GM12878 (cell line): ENCODE data around the gene PIGQ. TPM values are rescaled to one million over a fixed set of nuclear protein-coding genes. Genes with fewer than 3 reads are reported as not detected.

Source experiments
- ATAC-seq: fragments of 200-7000 bp; cut with Tn5 transposase; 3 replicates; pipeline ENCODE4 v1.9.1; 2020; ENCODE audit warnings: mild to moderate bottlenecking, moderate library complexity
- BruUV-seq: library from RNA; stranded (reverse); fragments of 400-500 nt; replicated peaks from 2 replicates; lab custom pipeline; 2021; lab: Mats Ljungman, UMichigan
- CTCF ChIA-PET: fragments of 300-600 bp; sonication (Branson Sonifier 250); formaldehyde crosslinking; extraction: SDS; loops from one replicate; lab custom pipeline; 2021; ENCODE audit warnings: inconsistent platforms; lab: Yijun Ruan, JAX
- POLR2A ChIA-PET: fragments of 350-600 bp; formaldehyde crosslinking; extraction: SDS; loops from one replicate; lab custom pipeline; 2021; ENCODE audit warnings: inconsistent platforms; lab: Charles Lee
- RAD21 ChIA-PET: fragments of 300-600 bp; sonication (Branson Sonifier 250); formaldehyde crosslinking; loops from one replicate; lab custom pipeline; 2023; ENCODE audit warnings: antibody characterized with exemption; ENCODE audit not compliant: unreplicated experiment; lab: Charles Lee
- SMC1A ChIA-PET: fragments of 300-600 bp; sonication (Branson Sonifier 250); formaldehyde crosslinking; loops from one replicate; lab custom pipeline; 2023; ENCODE audit not compliant: unreplicated experiment, uncharacterized antibody; lab: Charles Lee
- DNase-seq: peaks from one replicate; pipeline ENCODE4 v3.0.0-alpha.2; 2011; ENCODE audit warnings: low read depth, low spot score
- FAIRE-seq: peaks from 3 replicates; lab custom pipeline; 2011; peaks lifted over from hg19 to GRCh38; lab: Jason Lieb, UNC
- H2AFZ ChIP-seq: 2 replicates; pipeline ENCODE4 v1.6.0; 2011; ENCODE audit warnings: low read depth, low read length, control low read depth; ENCODE audit not compliant: control insufficient read depth
- H3K27ac ChIP-seq: 2 replicates; pipeline ENCODE4 v1.5.1; 2011; ENCODE audit warnings: control low read depth; ENCODE audit not compliant: control insufficient read depth, insufficient read depth
- H3K27me3 ChIP-seq, 2 experiments: replicated peaks in 1 of 2; 2 replicates each; pipeline versions ENCODE4 v1.6.0 to v1.6.1; 2011; ENCODE audit warnings: low read length in 1 of 2; ENCODE audit not compliant: control insufficient read depth in 2 of 2, insufficient read depth in 2 of 2
- H3K36me3 ChIP-seq, 2 experiments: 2 replicates each; pipeline ENCODE4 v1.5.1; 2011; ENCODE audit warnings: low read length in 1 of 2; ENCODE audit not compliant: control insufficient read depth in 2 of 2, insufficient read depth in 2 of 2
- H3K4me1 ChIP-seq: 2 replicates; pipeline ENCODE4 v1.6.1; 2011; ENCODE audit warnings: mild to moderate bottlenecking, low read length, moderate library complexity, mixed read lengths; ENCODE audit not compliant: control insufficient read depth, insufficient read depth
- H3K4me2 ChIP-seq: 2 replicates; pipeline ENCODE4 v1.6.0; 2011; ENCODE audit warnings: control low read depth; ENCODE audit not compliant: control insufficient read depth, insufficient read depth
- H3K4me3 ChIP-seq: fragments of 200-600 bp; sonication (generic); 2 replicates; pipeline ENCODE4 v1.5.1; 2016
- H3K79me2 ChIP-seq: 2 replicates; pipeline ENCODE4 v1.6.0; 2011; ENCODE audit warnings: low read length; ENCODE audit not compliant: control insufficient read depth, insufficient read depth
- H3K9ac ChIP-seq: 2 replicates; pipeline ENCODE4 v1.8.0; 2011; ENCODE audit warnings: low read length, control low read depth, mixed read lengths; ENCODE audit not compliant: control insufficient read depth, insufficient read depth
- H3K9me3 ChIP-seq: replicated peaks from 3 replicates; pipeline ENCODE4 v1.5.1; 2011; ENCODE audit warnings: mild to moderate bottlenecking, low read length; ENCODE audit not compliant: control insufficient read depth, insufficient read depth
- H4K20me1 ChIP-seq: 2 replicates; pipeline ENCODE4 v1.6.0; 2011; ENCODE audit not compliant: control insufficient read depth, insufficient read depth
- ATF7 ChIP-seq: fragments of 450-650 bp; IDR thresholded peaks from 2 replicates; pipeline ENCODE4 v1.6.1; 2016; ENCODE audit warnings: low read depth, mild to moderate bottlenecking
- EED ChIP-seq: sonication (generic); IDR thresholded peaks from 2 replicates; pipeline ENCODE4 v1.6.1; 2016; ENCODE audit warnings: antibody characterized with exemption, low read depth
- EZH2 ChIP-seq: IDR thresholded peaks from 2 replicates; pipeline ENCODE4 v1.6.1; 2012; ENCODE audit warnings: low read depth, mild to moderate bottlenecking, control low read depth, inconsistent platforms, low read length, borderline replicate concordance; ENCODE audit not compliant: control insufficient read depth
- MTA2 ChIP-seq: fragments of 450-650 bp; IDR thresholded peaks from 2 replicates; pipeline ENCODE4 v1.6.1; 2016; ENCODE audit warnings: low read depth, mild to moderate bottlenecking, moderate library complexity
- PAX5 ChIP-seq: IDR thresholded peaks from 2 replicates; pipeline ENCODE4 v1.6.1; 2011; ENCODE audit warnings: low read depth, low read length, borderline replicate concordance
- RBBP5 ChIP-seq: fragments of 200-600 bp; sonication (generic); conservative IDR thresholded peaks from 2 replicates; pipeline ENCODE4 v1.6.1; 2016
- SMARCA5 ChIP-seq: fragments of 450-650 bp; IDR thresholded peaks from 2 replicates; pipeline ENCODE4 v1.6.1; 2017; ENCODE audit warnings: mild to moderate bottlenecking
- STAT1 ChIP-seq: fragments of 450-650 bp; conservative IDR thresholded peaks from 2 replicates; pipeline ENCODE4 v1.6.1; 2014; ENCODE audit warnings: antibody characterized with exemption, mild to moderate bottlenecking
- WGBS: methylation state at CpG from one replicate; pipeline ENCODE4 v1.1.6; 2016; ENCODE audit warnings: low lambda C conversion rate; ENCODE audit not compliant: insufficient replicate concordance, insufficient coverage; ENCODE audit errors: missing lambda C conversion rate; 5-methylcytosine and 5-hydroxymethylcytosine counted together
- in situ Hi-C: fragments of 300-500 bp; cut with MboI; formaldehyde crosslinking; loops from 9 replicates; pipeline ENCODE4 v1.14.3; 2018; ENCODE audit warnings: mixed read lengths
- intact Hi-C: fragments of 100-400 bp; cut with micrococcal nuclease; formaldehyde crosslinking; loops from one replicate; pipeline ENCODE4 v1.14.2; 2022; ENCODE audit not compliant: unreplicated experiment
- polyA plus RNA-seq, 11 experiments: library from polyadenylated mRNA; depleted of rRNA in 4 of 11; unstranded in 6 of 11; stranded (reverse) in 5 of 11; fragments of >200 nt; fragmentation: Nextera tagmentation in 4 of 11; fragmentation: Illumina TruSeq in 1 of 11; extraction: Ambion mirVana in 4 of 11; extraction: Trizol in 1 of 11; gene quantifications; 1 replicate in 1 of 11; 2 replicates in 10 of 11; pipeline versions ENCODE4 v1.2.1 to v1.2.3, GENCODE V29; 2011 to 2016; ENCODE audit warnings: inconsistent platforms in 2 of 11, missing spikeins in 2 of 11, low read depth in 1 of 11
- total RNA-seq, 4 experiments: library from RNA; depleted of rRNA in 3 of 4; stranded (reverse); fragments of >200 nt in 3 of 4; fragmentation: Illumina TruSeq in 1 of 4; extraction: Trizol in 1 of 4; gene quantifications; 2 replicates each; pipeline versions ENCODE4 v1.2.1 to v1.2.3, GENCODE V29; 2013 to 2021
- TF ChIP-seq, protein P1 (sequence below): fragments of 450-650 bp; IDR thresholded peaks from 2 replicates; pipeline ENCODE4 v1.6.1; 2018; ENCODE audit warnings: borderline replicate concordance, mild to moderate bottlenecking; ENCODE audit not compliant: partially characterized antibody
- TF ChIP-seq, protein P2 (sequence below): fragments of 150-350 bp; IDR thresholded peaks from 2 replicates; pipeline ENCODE4 v1.6.1; 2014; ENCODE audit warnings: mild to moderate bottlenecking, low read depth, low read length
- TF ChIP-seq, protein P3 (sequence below): IDR thresholded peaks from 2 replicates; pipeline ENCODE4 v1.6.1; 2011; ENCODE audit warnings: low read depth, low read length, improper control_type of control experiment, borderline replicate concordance

PIGQ gene
- total and polyA plus RNA-seq, 10 of the 15 experiments (the other 5 are each of a cell fraction or from before 2014, with no cell fraction given) = 1.8 to 31.3 (median 17.5) TPM; not detected in 1

DNA sequence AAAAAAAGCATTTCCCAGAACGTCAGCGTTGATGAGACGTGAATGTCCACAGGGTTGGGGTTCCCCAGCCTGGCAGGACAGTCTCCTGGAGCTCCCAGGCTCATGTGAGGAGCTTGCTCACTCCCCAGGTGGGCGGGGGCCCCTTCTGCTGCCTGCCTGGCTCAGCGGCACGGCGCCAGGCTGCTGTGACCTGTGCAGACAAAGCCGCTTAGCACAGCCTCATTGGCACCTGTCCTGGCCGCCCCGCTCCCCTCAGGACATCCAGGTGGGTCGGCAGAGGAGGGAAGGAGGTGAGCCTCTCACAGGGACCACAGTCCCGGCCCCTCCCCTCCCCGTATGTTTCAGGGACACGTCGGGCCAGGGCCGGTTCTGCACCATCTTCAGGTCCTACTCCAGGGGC, 48.1 kb downstream of the PIGQ start:
- no peak for ATAC-seq
- in situ Hi-C loops = no loop called here
- Histone ChIP-seq H3K4me1 (no peaks in the 10 kb centered on the region), H3K9ac (no peak overlapping the region), H3K27me3 (no peaks in the 10 kb centered on the region), H3K9me3 (no peaks in the 10 kb centered on the region), H3K79me2 (no peaks in the 10 kb centered on the region), H3K27ac (no peak overlapping the region), H3K4me2 (no peak overlapping the region), H4K20me1 (no peaks in the 10 kb centered on the region), H3K36me3 (no peaks in the 10 kb centered on the region), H2AFZ (no peak overlapping the region), H3K4me3 (no peak overlapping the region)
- no peak for FAIRE-seq
- ChIA-PET SMC1A (no interaction called here), RAD21 (no interaction called here), CTCF (no interaction called here), POLR2A (no interaction called here)
- TF ChIP-seq, protein P1, sequence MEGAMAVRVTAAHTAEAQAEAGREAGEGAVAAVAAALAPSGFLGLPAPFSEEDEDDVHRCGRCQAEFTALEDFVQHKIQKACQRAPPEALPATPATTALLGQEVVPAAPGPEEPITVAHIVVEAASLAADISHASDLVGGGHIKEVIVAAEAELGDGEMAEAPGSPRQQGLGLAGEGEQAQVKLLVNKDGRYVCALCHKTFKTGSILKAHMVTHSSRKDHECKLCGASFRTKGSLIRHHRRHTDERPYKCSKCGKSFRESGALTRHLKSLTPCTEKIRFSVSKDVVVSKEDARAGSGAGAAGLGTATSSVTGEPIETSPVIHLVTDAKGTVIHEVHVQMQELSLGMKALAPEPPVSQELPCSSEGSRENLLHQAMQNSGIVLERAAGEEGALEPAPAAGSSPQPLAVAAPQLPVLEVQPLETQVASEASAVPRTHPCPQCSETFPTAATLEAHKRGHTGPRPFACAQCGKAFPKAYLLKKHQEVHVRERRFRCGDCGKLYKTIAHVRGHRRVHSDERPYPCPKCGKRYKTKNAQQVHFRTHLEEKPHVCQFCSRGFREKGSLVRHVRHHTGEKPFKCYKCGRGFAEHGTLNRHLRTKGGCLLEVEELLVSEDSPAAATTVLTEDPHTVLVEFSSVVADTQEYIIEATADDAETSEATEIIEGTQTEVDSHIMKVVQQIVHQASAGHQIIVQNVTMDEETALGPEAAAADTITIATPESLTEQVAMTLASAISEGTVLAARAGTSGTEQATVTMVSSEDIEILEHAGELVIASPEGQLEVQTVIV = no peak
- TF ChIP-seq, protein P2, sequence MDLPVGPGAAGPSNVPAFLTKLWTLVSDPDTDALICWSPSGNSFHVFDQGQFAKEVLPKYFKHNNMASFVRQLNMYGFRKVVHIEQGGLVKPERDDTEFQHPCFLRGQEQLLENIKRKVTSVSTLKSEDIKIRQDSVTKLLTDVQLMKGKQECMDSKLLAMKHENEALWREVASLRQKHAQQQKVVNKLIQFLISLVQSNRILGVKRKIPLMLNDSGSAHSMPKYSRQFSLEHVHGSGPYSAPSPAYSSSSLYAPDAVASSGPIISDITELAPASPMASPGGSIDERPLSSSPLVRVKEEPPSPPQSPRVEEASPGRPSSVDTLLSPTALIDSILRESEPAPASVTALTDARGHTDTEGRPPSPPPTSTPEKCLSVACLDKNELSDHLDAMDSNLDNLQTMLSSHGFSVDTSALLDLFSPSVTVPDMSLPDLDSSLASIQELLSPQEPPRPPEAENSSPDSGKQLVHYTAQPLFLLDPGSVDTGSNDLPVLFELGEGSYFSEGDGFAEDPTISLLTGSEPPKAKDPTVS = no peak
- no peak for TF ChIP-seq ATF7
- TF ChIP-seq EZH2 = no peak
- no peak for TF ChIP-seq RBBP5
- TF ChIP-seq SMARCA5 = no peak
- no peak for TF ChIP-seq EED
- no peak for TF ChIP-seq STAT1
- TF ChIP-seq, protein P3, sequence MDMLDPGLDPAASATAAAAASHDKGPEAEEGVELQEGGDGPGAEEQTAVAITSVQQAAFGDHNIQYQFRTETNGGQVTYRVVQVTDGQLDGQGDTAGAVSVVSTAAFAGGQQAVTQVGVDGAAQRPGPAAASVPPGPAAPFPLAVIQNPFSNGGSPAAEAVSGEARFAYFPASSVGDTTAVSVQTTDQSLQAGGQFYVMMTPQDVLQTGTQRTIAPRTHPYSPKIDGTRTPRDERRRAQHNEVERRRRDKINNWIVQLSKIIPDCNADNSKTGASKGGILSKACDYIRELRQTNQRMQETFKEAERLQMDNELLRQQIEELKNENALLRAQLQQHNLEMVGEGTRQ = no peak
- no peak for TF ChIP-seq PAX5
- TF ChIP-seq MTA2 = no peak
- intact Hi-C loops = no loop called here
- WGBS = 78% methylated on average over 16 of the region's 16 CpGs
- DNase-seq = no peak
- no TSS peak for BruUV-seq
